Loucy (cell line): Measurements from ENCODE around the gene HIGD2A.

ENCODE experiments used
- EZH2phosphoT487 ChIP-seq: fragments of 200-600 bp; IDR thresholded peaks from 2 replicates; pipeline ENCODE4 v1.6.1; 2018; ENCODE audit warnings: antibody characterized with exemption, mild to moderate bottlenecking, moderate library complexity, borderline replicate concordance
- TF ChIP-seq, protein P1 (sequence below): fragments of 200-600 bp; sonication (generic); conservative IDR thresholded peaks from 2 replicates; pipeline ENCODE4 v1.5.1; 2014; ENCODE audit warnings: mild to moderate bottlenecking, antibody characterized with exemption, low read length

DNA sequence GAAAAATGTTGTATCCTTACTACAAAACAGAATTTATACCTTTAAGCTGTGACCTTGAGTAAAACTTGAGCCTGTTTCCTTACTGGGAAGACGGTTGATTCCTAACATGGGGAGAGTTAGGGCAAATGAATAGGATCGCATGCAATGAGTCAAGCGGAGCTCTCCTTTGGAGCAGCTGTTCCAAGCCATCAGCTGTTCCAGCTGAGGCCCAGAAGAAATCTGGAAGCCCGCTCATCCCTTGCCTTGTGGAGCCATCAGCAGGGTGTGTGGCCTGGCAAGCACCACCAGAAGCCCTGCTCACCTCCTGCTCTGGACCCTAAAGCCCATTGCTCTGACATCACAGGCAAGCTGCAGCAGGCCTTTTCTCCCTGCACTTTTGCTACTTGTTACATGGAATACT is 35.0 kb upstream of the HIGD2A start:
- TF ChIP-seq, protein P1, sequence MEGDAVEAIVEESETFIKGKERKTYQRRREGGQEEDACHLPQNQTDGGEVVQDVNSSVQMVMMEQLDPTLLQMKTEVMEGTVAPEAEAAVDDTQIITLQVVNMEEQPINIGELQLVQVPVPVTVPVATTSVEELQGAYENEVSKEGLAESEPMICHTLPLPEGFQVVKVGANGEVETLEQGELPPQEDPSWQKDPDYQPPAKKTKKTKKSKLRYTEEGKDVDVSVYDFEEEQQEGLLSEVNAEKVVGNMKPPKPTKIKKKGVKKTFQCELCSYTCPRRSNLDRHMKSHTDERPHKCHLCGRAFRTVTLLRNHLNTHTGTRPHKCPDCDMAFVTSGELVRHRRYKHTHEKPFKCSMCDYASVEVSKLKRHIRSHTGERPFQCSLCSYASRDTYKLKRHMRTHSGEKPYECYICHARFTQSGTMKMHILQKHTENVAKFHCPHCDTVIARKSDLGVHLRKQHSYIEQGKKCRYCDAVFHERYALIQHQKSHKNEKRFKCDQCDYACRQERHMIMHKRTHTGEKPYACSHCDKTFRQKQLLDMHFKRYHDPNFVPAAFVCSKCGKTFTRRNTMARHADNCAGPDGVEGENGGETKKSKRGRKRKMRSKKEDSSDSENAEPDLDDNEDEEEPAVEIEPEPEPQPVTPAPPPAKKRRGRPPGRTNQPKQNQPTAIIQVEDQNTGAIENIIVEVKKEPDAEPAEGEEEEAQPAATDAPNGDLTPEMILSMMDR, result no peak
- TF ChIP-seq EZH2phosphoT487, result no peak
